OCI-LY1 (cell line): ENCODE data around the gene OR3A3.
"Not testable (repeated sequence)": the region's sequence is repeated elsewhere in the genome, so short reads cannot be mapped to it uniquely, and the experiment has no call there.

Experiments used
- H2AFZ ChIP-seq: fragments of 200-600 bp; sonication (generic), shearing (Covaris generic); 2 replicates; pipeline ENCODE4 v1.6.0; 2014; ENCODE audit warnings: antibody characterized with exemption, mild to moderate bottlenecking, low read length
- H3F3A ChIP-seq: fragments of 200-600 bp; sonication (generic), shearing (Covaris generic); 2 replicates; pipeline ENCODE4 v1.6.0; 2014; ENCODE audit warnings: mild to moderate bottlenecking, antibody characterized with exemption, low read length, moderate library complexity; ENCODE audit not compliant: insufficient read depth
- H3K27ac ChIP-seq: fragments of 200-600 bp; sonication (generic); 2 replicates; pipeline ENCODE4 v1.5.1; 2014; ENCODE audit warnings: low read length, mixed run types, mild to moderate bottlenecking, low read depth; ENCODE audit not compliant: poor library complexity, severe bottlenecking
- H3K27me3 ChIP-seq: fragments of 200-600 bp; sonication (generic); 2 replicates; pipeline ENCODE4 v1.6.0; 2014; ENCODE audit warnings: antibody characterized with exemption, mild to moderate bottlenecking, low read length, moderate library complexity; ENCODE audit not compliant: insufficient read depth
- H3K36me3 ChIP-seq: fragments of 200-600 bp; sonication (generic); 2 replicates; pipeline ENCODE4 v1.6.1; 2014; ENCODE audit warnings: mild to moderate bottlenecking, antibody characterized with exemption, low read length, moderate library complexity, mixed read lengths; ENCODE audit not compliant: insufficient read depth
- H3K4me1 ChIP-seq: fragments of 200-600 bp; sonication (generic); 2 replicates; pipeline ENCODE4 v1.5.1; 2014; ENCODE audit warnings: mild to moderate bottlenecking, low read length, moderate library complexity; ENCODE audit not compliant: insufficient read depth, severe bottlenecking
- H3K4me2 ChIP-seq: fragments of 200-600 bp; sonication (generic), shearing (Covaris generic); 2 replicates; pipeline ENCODE4 v1.6.1; 2014; ENCODE audit warnings: low read length
- H3K4me3 ChIP-seq: fragments of 200-600 bp; sonication (generic); 2 replicates; pipeline ENCODE4 v1.5.1; 2014; ENCODE audit warnings: low read length, low read depth, mild to moderate bottlenecking, mixed read lengths; ENCODE audit not compliant: poor library complexity, severe bottlenecking
- H3K79me2 ChIP-seq: fragments of 200-600 bp; shearing (Covaris generic); 2 replicates; pipeline ENCODE4 v1.6.1; 2016; ENCODE audit warnings: mixed run types, low read length, mixed read lengths; ENCODE audit not compliant: insufficient read depth
- H3K9ac ChIP-seq: fragments of 200-600 bp; sonication (generic), shearing (Covaris generic); 2 replicates; pipeline ENCODE4 v1.6.1; 2014; ENCODE audit warnings: mild to moderate bottlenecking, low read length, mixed read lengths
- H3K9me2 ChIP-seq: fragments of 200-600 bp; sonication (generic), shearing (Covaris generic); 2 replicates; pipeline ENCODE4 v1.6.1; 2014; ENCODE audit warnings: low read depth, mild to moderate bottlenecking, low read length, mixed read lengths
- H3K9me3 ChIP-seq: fragments of 200-600 bp; shearing (Covaris generic); 2 replicates; pipeline ENCODE4 v1.6.1; 2014; ENCODE audit warnings: low read length, mixed read lengths
- H4K20me1 ChIP-seq: fragments of 200-600 bp; sonication (generic), shearing (Covaris generic); 2 replicates; pipeline ENCODE4 v1.6.0; 2016; ENCODE audit warnings: mild to moderate bottlenecking, low read length; ENCODE audit not compliant: insufficient read depth
- EZH2 ChIP-seq: fragments of 200-600 bp; sonication (generic), shearing (Covaris generic); IDR thresholded peaks from 2 replicates; pipeline ENCODE4 v1.8.0; 2017; ENCODE audit warnings: borderline replicate concordance, mixed run types, mild to moderate bottlenecking, antibody characterized with exemption, low read length, moderate library complexity, mixed read lengths
- TF ChIP-seq, protein P1 (sequence below): fragments of 200-600 bp; sonication (generic), shearing (Covaris generic); IDR thresholded peaks from 2 replicates; pipeline ENCODE4 v1.5.1; 2017; ENCODE audit warnings: mild to moderate bottlenecking, antibody characterized with exemption, low read length, moderate library complexity, mixed read lengths

OR3A3 gene

DNA sequence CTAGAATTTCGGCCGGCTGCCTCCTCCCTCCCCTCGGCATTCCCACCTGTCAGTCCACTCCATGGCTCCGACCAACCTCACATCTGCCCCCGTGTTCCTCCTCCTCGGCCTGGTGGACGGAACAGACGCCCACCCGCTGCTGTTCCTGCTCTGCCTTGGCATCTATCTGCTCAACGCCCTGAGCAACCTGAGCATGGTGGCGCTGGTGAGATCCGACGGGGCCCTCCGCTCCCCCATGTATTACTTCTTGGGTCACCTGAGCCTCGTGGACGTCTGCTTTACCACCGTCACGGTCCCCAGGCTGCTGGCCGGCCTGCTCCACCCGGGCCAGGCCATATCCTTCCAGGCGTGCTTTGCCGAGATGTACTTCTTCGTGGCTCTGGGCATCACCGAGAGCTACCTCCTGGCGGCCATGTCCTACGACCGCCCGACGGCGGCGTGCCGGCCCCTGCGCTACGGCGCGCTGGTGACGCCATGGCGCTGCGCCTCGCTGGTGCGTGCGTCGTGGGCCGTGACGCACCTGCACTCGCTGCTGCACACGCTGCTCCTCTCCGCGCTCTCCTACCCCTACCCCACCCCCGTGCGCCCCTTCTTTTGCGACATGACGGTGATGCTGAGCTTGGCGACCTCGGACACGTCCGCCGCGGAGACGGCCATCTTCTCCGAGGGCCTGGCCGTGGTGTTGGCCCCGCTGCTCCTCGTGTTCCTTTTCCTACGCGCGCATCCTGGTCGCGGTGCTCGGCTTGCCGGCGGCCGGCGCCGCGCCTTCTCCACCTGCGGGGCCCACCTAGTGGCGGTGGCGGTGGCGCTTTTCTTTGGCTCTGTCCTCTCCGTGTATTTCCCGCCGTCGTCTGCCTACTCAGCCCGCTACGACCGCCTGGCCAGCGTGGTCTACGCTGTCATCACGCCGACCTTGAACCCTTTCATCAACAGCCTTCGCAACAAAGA lies 25.0 kb upstream of the OR3A3 start, which contains the start of gene OR3A2:
Gene OR3A2 (minus strand): TSS at position 440 of the 948 bp plus-strand sequence.
- Histone ChIP-seq H3K4me2 (no peak within 1 kb of the TSS), H3K27ac (no peak within 1 kb of the TSS), H2AFZ (no peak within 1 kb of the TSS), H3K27me3 (no peaks in the 10 kb centered on the region), H3K36me3 (no peaks in the 10 kb centered on the region), H3K9me3 (no peaks in the 10 kb centered on the region), H4K20me1 (no peaks in the 10 kb centered on the region), H3K9me2 (no peaks in the 10 kb centered on the region), H3K79me2 (no peaks in the 10 kb centered on the region), H3K9ac (no peak within 1 kb of the TSS), H3K4me1 (no peaks in the 10 kb centered on the region), H3K4me3 (no peak within 1 kb of the TSS), H3F3A (no peaks in the 10 kb centered on the region)
- TF ChIP-seq EZH2 = no peak
- TF ChIP-seq, protein P1, sequence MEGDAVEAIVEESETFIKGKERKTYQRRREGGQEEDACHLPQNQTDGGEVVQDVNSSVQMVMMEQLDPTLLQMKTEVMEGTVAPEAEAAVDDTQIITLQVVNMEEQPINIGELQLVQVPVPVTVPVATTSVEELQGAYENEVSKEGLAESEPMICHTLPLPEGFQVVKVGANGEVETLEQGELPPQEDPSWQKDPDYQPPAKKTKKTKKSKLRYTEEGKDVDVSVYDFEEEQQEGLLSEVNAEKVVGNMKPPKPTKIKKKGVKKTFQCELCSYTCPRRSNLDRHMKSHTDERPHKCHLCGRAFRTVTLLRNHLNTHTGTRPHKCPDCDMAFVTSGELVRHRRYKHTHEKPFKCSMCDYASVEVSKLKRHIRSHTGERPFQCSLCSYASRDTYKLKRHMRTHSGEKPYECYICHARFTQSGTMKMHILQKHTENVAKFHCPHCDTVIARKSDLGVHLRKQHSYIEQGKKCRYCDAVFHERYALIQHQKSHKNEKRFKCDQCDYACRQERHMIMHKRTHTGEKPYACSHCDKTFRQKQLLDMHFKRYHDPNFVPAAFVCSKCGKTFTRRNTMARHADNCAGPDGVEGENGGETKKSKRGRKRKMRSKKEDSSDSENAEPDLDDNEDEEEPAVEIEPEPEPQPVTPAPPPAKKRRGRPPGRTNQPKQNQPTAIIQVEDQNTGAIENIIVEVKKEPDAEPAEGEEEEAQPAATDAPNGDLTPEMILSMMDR = no peak

DNA sequence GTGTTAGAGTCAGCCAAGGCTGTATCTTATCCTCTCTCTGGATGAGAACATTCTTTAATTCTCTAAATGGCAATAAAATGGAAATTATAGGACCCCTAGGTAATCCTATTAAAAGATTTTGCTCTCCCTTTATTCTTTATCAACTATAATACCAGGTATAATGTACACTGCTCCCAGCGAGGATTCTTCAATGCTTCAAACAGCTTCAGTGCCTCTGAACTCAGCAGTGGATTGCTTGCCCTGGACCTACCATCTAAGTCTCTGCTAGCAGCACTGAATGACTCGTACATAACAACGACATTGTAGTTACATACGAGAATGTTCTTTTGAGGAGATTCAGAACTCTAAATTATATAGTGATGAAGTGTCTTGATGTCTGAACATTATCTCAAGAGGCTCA lies 21.4 kb upstream of the OR3A3 start:
- Histone ChIP-seq H2AFZ (no peak overlapping the region), H4K20me1 (no peaks in the 10 kb centered on the region), H3K27me3 (no peaks in the 10 kb centered on the region), H3K36me3 (no peaks in the 10 kb centered on the region), H3K27ac (no peak overlapping the region), H3K4me3 (no peak overlapping the region), H3K4me1 (no peaks in the 10 kb centered on the region), H3K9me3 (no peaks in the 10 kb centered on the region), H3K79me2 (no peaks in the 10 kb centered on the region), H3K9me2 (no peaks in the 10 kb centered on the region), H3F3A (no peaks in the 10 kb centered on the region), H3K9ac (no peak overlapping the region), H3K4me2 (no peak overlapping the region)
- TF ChIP-seq, protein P1 = no peak
- TF ChIP-seq EZH2 = no peak

- H3K36me3 ChIP-seq, H3K27ac ChIP-seq, H3K4me1 ChIP-seq, H3K4me2 ChIP-seq, H3K9me2 ChIP-seq, H3K9me3 ChIP-seq, H3K27me3 ChIP-seq, H3F3A ChIP-seq, H3K79me2 ChIP-seq, H3K9ac ChIP-seq, H4K20me1 ChIP-seq, H3K4me3 ChIP-seq, H2AFZ ChIP-seq: not testable (repeated sequence)
These were observed 13.4 kb upstream of the OR3A3 start for GRCh38 chr17:3397801-3398200.
